GM19193 (cell line): Measurements from ENCODE around the gene RGL2.

Experiments used
- POLR2A ChIP-seq: IDR thresholded peaks from 4 replicates; pipeline ENCODE4 v1.6.1; 2011; ENCODE audit not compliant: insufficient read depth, insufficient read length; ENCODE audit errors: extremely low read depth

The RGL2 gene

DNA sequence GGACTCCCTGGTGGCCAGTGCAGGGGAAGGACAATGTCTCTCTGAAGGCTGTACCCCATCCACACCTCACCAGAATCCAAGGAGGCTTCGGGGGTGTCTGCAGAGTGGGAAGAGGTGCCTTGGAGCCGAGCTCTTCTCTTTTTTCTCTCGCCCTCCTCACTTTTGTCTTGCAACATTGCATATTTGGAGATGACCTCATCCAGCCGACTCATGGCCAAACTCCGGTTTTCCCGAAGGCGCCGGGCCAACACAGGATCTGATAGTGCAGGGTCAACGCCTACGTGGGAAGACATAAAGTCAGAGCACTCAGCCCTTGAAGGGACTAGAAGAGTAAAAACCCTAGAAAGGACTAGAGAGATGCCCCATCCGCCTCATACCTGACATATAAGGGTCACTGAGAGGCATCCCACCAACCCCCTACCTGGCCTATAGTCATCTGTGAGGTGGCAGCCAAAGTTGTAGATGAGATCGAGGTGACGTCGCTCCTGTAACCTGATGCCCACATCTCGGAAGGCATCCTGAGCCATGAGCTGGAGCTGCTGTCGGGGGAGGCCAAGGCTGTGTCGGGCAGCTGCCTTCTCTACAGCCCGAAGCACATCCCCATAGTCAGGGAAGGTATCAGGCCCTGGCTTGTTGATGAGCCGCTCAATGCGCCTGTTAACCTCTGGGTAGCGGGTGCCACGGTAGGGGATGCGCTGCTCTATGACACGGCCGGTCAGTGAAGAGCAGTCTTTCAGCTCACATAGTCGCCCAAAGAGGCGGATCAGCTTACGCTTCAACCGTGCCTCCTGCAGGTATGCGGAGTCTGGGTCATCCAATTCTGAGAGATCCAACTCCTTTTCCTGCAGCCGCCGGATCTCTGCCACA lies 21.8 kb upstream of the RGL2 start:
- TF ChIP-seq POLR2A: no peak

DNA sequence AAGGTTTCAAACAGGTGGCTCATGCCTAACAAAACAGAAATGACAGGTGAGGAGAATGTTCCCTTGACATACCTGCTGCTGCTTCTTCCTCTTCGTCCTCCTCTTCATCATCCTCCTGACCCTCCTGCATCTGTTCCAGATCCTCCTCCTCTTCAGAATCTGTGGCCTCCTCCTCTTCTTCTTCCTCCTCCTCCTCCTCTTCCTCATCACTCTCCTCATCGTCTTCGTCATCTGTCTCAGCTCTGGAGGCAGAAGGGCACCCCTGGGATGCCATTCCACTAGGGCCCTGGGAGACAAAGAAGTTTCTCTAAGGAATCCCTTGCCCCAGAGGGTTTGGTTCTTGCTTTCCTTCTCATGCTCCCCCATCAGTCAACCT lies 21.2 kb upstream of the RGL2 start:
- TF ChIP-seq POLR2A: no peak

DNA sequence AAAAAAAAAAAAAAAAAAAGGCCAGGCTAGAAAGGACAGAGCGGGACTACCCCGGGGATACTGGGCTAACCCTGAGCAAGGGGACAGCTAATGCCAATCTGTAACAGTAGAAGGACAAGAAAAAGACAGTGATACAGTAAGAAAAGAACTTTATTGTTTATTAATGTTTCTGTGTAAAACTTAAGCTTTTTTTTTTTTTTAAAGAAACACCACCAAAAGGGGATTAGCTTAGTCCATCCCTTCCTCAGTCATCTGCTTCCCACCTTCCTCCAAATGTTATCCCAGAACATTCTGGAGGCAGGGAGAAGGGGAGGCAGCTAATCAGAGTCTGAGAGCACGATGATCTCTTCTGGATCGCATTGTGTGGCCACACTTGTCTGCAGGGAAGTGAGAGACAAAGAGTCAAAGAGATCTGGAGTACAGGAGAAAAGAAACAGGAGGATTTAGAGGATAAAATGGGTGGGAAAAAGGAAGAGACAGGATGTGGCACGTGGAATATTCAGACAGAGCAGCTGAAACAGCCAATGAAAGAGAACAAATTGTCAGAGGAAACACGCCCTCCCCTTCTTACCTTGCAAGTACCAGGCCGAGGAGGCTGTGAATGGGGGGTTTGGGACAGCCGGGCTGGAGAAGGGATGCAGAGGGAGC lies 19.8 kb upstream of the RGL2 start:
- TF ChIP-seq POLR2A: no peak

GRCh38 chr6:33317669-33318425 lies 19.1 kb upstream of the RGL2 start, which contains the start of gene ZBTB22:
Gene ZBTB22 (minus strand): TSS chr6:33317744. CDS start chr6:33316916, 828 bp downstream.
- TF ChIP-seq POLR2A: peak; percentile 46

DNA sequence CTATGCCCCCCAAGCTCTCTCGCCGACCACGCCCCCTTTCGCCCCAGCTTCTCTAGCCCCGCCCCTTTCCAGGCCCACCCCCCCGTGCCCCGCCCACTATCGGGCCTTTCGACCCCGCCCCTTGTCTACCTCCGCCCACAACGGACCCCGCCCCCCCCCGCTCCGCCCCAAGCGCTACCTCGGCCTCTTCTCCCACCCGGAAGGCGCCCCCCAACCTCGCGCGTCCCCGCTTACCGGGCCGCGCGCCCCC lies 18.6 kb upstream of the RGL2 start:
- no peak for TF ChIP-seq POLR2A

DNA sequence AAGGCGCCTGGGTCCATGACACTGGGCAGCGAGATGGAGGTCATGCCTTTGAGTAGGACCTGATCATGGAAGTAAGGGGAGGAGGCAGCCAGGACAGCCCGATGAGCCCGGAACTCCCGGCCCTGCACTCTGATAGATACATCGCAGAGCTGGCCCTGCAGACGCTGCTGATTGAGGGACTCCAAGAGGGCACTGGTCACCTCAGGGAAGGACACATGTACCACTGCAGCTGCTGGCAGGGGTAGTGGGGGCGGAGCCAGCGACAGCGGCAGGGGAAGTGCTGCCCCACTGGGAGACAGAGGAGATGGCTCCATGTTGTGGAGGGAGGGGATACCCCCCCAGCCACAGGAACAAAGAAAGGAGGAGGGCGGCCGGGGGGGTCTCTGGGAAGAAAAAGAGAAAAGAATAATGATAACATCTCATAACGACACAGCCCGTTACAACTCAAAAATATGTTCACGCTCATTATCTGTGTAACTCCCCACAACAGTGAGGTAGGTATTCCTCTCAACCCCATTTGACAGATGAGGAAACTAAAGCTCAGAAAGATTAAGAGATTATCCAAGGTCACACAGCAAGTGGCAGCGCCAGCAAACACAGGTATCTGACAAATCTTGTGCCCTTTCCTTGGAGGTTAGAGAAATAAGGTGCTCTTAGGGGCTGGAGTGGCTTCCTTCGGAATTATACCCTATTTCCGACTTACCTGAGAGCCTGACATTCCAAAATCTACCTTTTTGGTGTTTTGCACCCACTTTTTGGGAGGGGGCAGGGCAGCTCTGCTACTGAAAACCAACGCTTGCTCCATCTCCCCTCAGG lies 18.1 kb upstream of the RGL2 start:
- no peak for TF ChIP-seq POLR2A

- no peak for TF ChIP-seq POLR2A
Measured at GRCh38 chr6:33315793-33316602, 17.3 kb upstream of the RGL2 start.

- no peak for TF ChIP-seq POLR2A
Measured at GRCh38 chr6:33314943-33315792, 16.4 kb upstream of the RGL2 start.

- TF ChIP-seq POLR2A: no peak
Measured at GRCh38 chr6:33314515-33314942, 15.8 kb upstream of the RGL2 start.

- peak; percentile 86 for TF ChIP-seq POLR2A
Measured at GRCh38 chr6:33313709-33314514, 15.2 kb upstream of the RGL2 start, which contains the start of gene TAPBP. Gene TAPBP (minus strand): TSS chr6:33314078. CDS start chr6:33314041, 37 bp downstream.

GRCh38 chr6:33313105-33313708 lies 14.5 kb upstream of the RGL2 start:
- TF ChIP-seq POLR2A: no peak
